K562 (cell line): Measurements from ENCODE around the gene ROPN1L. TPM values are rescaled to one million over a fixed set of nuclear protein-coding genes. Genes with fewer than 3 reads are reported as not detected.

Experiments
- CTCF ChIP-seq, 3 experiments: IDR thresholded peaks in 2 of 3; conservative IDR thresholded peaks in 1 of 3; 2 replicates each; pipeline ENCODE4 v1.5.1; 2011 to 2012; ENCODE audit warnings: low read length in 3 of 3, mild to moderate bottlenecking in 3 of 3, control low read depth in 2 of 3, improper control_type of control experiment in 1 of 3, inconsistent platforms in 1 of 3, low read depth in 1 of 3, mixed read lengths in 1 of 3, moderate library complexity in 1 of 3; ENCODE audit not compliant: insufficient read depth in 2 of 3
- JUNB ChIP-seq: fragments of 450-650 bp; formaldehyde crosslinking; conservative IDR thresholded peaks from 2 replicates; pipeline ENCODE4 v1.4.0; 2020; ENCODE audit warnings: mild to moderate bottlenecking
- REST ChIP-seq, 2 experiments: fragments of 450-650 bp; formaldehyde crosslinking in 1 of 2; IDR thresholded peaks; 2 replicates each; pipeline versions ENCODE4 v1.4.0 to v1.6.1; 2014 to 2020; ENCODE audit warnings: mild to moderate bottlenecking in 2 of 2, borderline replicate concordance in 1 of 2, low read depth in 1 of 2
- USF1 ChIP-seq: sonication (generic); formaldehyde crosslinking; IDR thresholded peaks from 2 replicates; pipeline ENCODE4 v1.9.0; 2022; ENCODE audit warnings: mild to moderate bottlenecking, missing genetic modification reagents
- polyA plus RNA-seq, 8 experiments: library from polyadenylated mRNA; depleted of rRNA in 4 of 8; stranded (reverse) in 5 of 8; unstranded in 3 of 8; fragments of >200 nt; fragmentation: Nextera tagmentation in 2 of 8; fragmentation: Illumina TruSeq in 1 of 8; extraction: Ambion mirVana in 2 of 8; extraction: Trizol in 1 of 8; gene quantifications; 2 replicates each; pipeline versions ENCODE4 v1.2.1 to v1.2.3, GENCODE V29; 2011 to 2014; ENCODE audit warnings: inconsistent platforms in 1 of 8, missing spikeins in 1 of 8
- total RNA-seq, 7 experiments: library from RNA; depleted of rRNA in 6 of 7; stranded (reverse); fragments of >200 nt in 6 of 7; fragmentation: Illumina TruSeq in 2 of 7; extraction: Trizol in 2 of 7; gene quantifications; 2 replicates each; pipeline versions ENCODE4 v1.2.1 to v1.2.3, GENCODE V29; 2011 to 2021; ENCODE audit warnings: low replicate concordance in 1 of 7
- TF ChIP-seq, protein P1 (sequence below), 2 experiments: fragments of 450-650 bp in 1 of 2; sonication (generic) in 1 of 2; formaldehyde crosslinking; conservative IDR thresholded peaks; 2 replicates each; pipeline versions ENCODE4 v1.4.0 to v1.8.1; 2020 to 2022; ENCODE audit warnings: mild to moderate bottlenecking in 1 of 2, missing genetic modification reagents in 1 of 2
- TF ChIP-seq, protein P2 (sequence below): sonication (generic); formaldehyde crosslinking; IDR thresholded peaks from 2 replicates; pipeline ENCODE4 v1.9.0; 2022; ENCODE audit warnings: mild to moderate bottlenecking, missing genetic modification reagents

Gene ROPN1L
- total and polyA plus RNA-seq, 9 of the 15 experiments (the other 6 are each of a cell fraction or from before 2014, with no cell fraction given): 0.04 to 0.85 (median 0.24) TPM; not detected in 3

DNA sequence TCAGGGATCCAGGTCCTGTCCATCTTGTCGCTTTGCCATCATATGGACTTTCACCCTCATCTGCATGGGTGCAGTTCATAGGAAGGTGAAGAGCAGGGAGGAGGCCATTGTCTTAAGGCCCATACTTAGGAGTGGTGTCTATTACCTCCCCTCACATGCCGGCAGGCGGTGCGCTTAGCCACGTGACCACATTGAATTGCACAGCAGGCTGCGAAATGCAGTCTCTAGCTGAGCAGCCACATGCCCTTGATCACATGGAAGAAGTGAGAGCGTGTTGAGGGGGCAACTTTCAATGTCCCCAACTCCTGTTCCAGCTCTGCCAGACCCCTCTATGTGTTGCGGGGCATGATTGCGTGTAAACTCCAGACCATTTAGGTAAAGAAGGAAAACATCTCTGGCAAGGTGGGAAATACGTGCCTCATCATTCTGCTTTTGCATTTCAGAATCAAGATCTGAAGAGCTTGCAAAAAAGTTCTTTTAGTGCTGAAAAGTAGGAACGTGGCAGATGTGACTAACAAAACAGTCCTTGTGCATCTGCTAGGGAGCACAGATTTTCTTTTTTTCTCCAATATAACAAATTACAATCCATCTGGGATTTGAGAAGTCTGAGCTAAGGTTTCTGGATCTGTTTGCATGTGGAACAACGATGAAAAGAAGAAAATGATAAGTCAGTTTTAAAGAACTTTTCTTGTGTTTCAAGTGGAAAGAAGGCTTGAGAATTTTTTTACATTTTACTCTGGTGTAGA is 34.4 kb downstream of the ROPN1L start (continued):
- TF ChIP-seq, protein P1, sequence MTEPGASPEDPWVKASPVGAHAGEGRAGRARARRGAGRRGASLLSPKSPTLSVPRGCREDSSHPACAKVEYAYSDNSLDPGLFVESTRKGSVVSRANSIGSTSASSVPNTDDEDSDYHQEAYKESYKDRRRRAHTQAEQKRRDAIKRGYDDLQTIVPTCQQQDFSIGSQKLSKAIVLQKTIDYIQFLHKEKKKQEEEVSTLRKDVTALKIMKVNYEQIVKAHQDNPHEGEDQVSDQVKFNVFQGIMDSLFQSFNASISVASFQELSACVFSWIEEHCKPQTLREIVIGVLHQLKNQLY (CRISPR knock-in tag; conservative IDR thresholded peaks at IDR 0.05): no peak
- TF ChIP-seq USF1 (peak; percentile 93), JUNB (CRISPR knock-in tag) (no peak), REST (IDR thresholded peaks at IDR 0.05; ENCODE audit: borderline replicate concordance) (peak; percentile 62), REST (CRISPR knock-in tag; IDR thresholded peaks at IDR 0.05; ENCODE audit: low read depth) (no peak), CTCF (IDR thresholded peaks at IDR 0.05 in 2 of 3, conservative IDR thresholded peaks at IDR 0.05 in 1 of 3; ENCODE audit: insufficient read depth in 2 of 3, low read depth in 1 of 3, low read length in 3 of 3) (peak in 2 of 3 experiments; percentile 29 to 33; a peak in 1 of 6 replicates)
- TF ChIP-seq, protein P2, sequence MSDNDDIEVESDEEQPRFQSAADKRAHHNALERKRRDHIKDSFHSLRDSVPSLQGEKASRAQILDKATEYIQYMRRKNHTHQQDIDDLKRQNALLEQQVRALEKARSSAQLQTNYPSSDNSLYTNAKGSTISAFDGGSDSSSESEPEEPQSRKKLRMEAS: peak; percentile 67
